Prostate gland (tissue), 2 donors: ENCODE data around the gene PAM16. TPM values are rescaled to one million over a fixed set of nuclear protein-coding genes. Genes with fewer than 3 reads are reported as not detected.

Experiments
- DNase-seq: peaks from one replicate; pipeline ENCODE4 v3.0.0-alpha.2; 2019; ENCODE audit warnings: low spot score
- H3K27ac ChIP-seq, 2 donors: fragments of 200-600 bp; sonication (generic); 2 replicates each; pipeline ENCODE4 v1.5.1; 2017 to 2019
- H3K27me3 ChIP-seq: fragments of 200-600 bp; sonication (generic); replicated peaks from 2 replicates; pipeline ENCODE4 v1.5.1; 2019; ENCODE audit not compliant: insufficient read depth
- H3K36me3 ChIP-seq, 2 donors: fragments of 200-600 bp; sonication (generic); 1 replicate in 1 of 2; 2 replicates in 1 of 2; pipeline versions ENCODE4 v1.5.1 to v1.8.1; 2017 to 2019
- H3K4me1 ChIP-seq: fragments of 200-600 bp; sonication (generic); replicated peaks from 2 replicates; pipeline ENCODE4 v1.5.1; 2019
- H3K4me3 ChIP-seq, 2 donors: fragments of 200-600 bp; sonication (generic); 2 replicates each; pipeline ENCODE4 v1.5.1; 2017 to 2019
- H3K9me3 ChIP-seq: fragments of 200-600 bp; sonication (generic); 2 replicates; pipeline ENCODE4 v1.5.1; 2017
- CTCF ChIP-seq, 4 experiments: fragments of 200-600 bp in 2 of 4; fragments of 450-650 bp in 2 of 4; sonication (generic) in 2 of 4; IDR thresholded peaks; 1 replicate in 3 of 4; 2 replicates in 1 of 4; pipeline ENCODE4 v1.5.1; 2016 to 2019; ENCODE audit warnings: antibody characterized with exemption in 4 of 4, mild to moderate bottlenecking in 2 of 4, moderate library complexity in 2 of 4
- POLR2A ChIP-seq: fragments of 450-650 bp; IDR thresholded peaks from one replicate; pipeline ENCODE4 v1.6.1; 2016; ENCODE audit warnings: antibody characterized with exemption, mild to moderate bottlenecking
- POLR2AphosphoS5 ChIP-seq: sonication (generic); formaldehyde crosslinking; IDR thresholded peaks from one replicate; pipeline ENCODE4 v1.6.1; 2017; ENCODE audit warnings: antibody characterized with exemption
- WGBS: methylation state at CpG from one replicate; pipeline ENCODE4 v1.1.5; 2018; 5-methylcytosine and 5-hydroxymethylcytosine counted together
- intact Hi-C: fragments of 100-400 bp; cut with DNase I; formaldehyde crosslinking; loops from one replicate; pipeline ENCODE4 v1.14.2; 2022
- total RNA-seq, 2 donors: library from RNA; depleted of rRNA; stranded (reverse); fragments of >200 nt; gene quantifications; one replicate each; pipeline ENCODE4 v1.1.0, GENCODE V29; 2016

PAM16 gene
- total RNA-seq, 2 donors from 2014 or later, result 28.6 to 100 TPM

GRCh38 chr16:4378999-4379690 is 28.0 kb upstream of the PAM16 start:
- no peak for DNase-seq
- Histone ChIP-seq H3K27ac (no peak overlapping the region), H3K9me3 (no peaks in the 10 kb centered on the region), H3K36me3 (no peaks in the 10 kb centered on the region), H3K4me3 (no peak overlapping the region), H3K4me1 (peaks cover 24% of the 10 kb centered on the region), H3K27me3 (no peaks in the 10 kb centered on the region)
- no peak for TF ChIP-seq POLR2A
- no peak for TF ChIP-seq CTCF (IDR thresholded peaks at IDR 0.05)
- no peak for TF ChIP-seq POLR2AphosphoS5
- 74% methylated on average over 20 of the region's 21 CpGs for WGBS
- intact Hi-C loops, result no loop called here

- Histone ChIP-seq H3K4me1 (peaks cover 28% of the 10 kb centered on the region), H3K4me3 (no peak overlapping the region), H3K27ac (peak overlapping the region in 1 of 2 donors; percentile 81), H3K36me3 (no peaks in the 10 kb centered on the region), H3K9me3 (no peaks in the 10 kb centered on the region), H3K27me3 (no peaks in the 10 kb centered on the region)
- WGBS, result 77% methylated on average over 13 of the region's 15 CpGs
- TF ChIP-seq POLR2A, result no peak
- TF ChIP-seq CTCF (IDR thresholded peaks at IDR 0.05), result no peak
- no peak for TF ChIP-seq POLR2AphosphoS5
- intact Hi-C loops, result no loop called here
- no peak for DNase-seq
Measured at GRCh38 chr16:4378161-4378666, 27.1 kb upstream of the PAM16 start.

- Histone ChIP-seq H3K9me3 (no peaks in the 10 kb centered on the region), H3K4me1 (peaks cover 32% of the 10 kb centered on the region), H3K4me3 (no peak overlapping the region), H3K27ac (peak overlapping the region; percentile 51 to 81), H3K36me3 (no peaks in the 10 kb centered on the region), H3K27me3 (no peaks in the 10 kb centered on the region)
- intact Hi-C loops, result no loop called here
- WGBS, result 50% methylated on average over 12 of the region's 12 CpGs
- no peak for DNase-seq
- no peak for TF ChIP-seq POLR2AphosphoS5
- no peak for TF ChIP-seq CTCF (IDR thresholded peaks at IDR 0.05)
- no peak for TF ChIP-seq POLR2A
Measured at GRCh38 chr16:4377573-4378154, 26.5 kb upstream of the PAM16 start.

GRCh38 chr16:4376893-4377572 is 25.9 kb upstream of the PAM16 start:
- Histone ChIP-seq H3K27me3 (no peaks in the 10 kb centered on the region), H3K4me3 (no peak overlapping the region), H3K4me1 (peaks cover 35% of the 10 kb centered on the region)

More at GRCh38 chr16:4376893-4377572, 25.9 kb upstream of the PAM16 start:
- intact Hi-C loops, result no loop called here
- 36% methylated on average over 25 of the region's 27 CpGs for WGBS
- Histone ChIP-seq H3K9me3 (no peaks in the 10 kb centered on the region), H3K27ac (peak overlapping the region; percentile 51 to 81), H3K36me3 (no peaks in the 10 kb centered on the region)
- TF ChIP-seq CTCF (IDR thresholded peaks at IDR 0.05) (no peak), POLR2A (no peak), POLR2AphosphoS5 (no peak)
- DNase-seq, result no peak
